GM21737 (cell line): ENCODE data around the gene SMOC2.

ENCODE experiments used
- ATAC-seq: cut with Tn5 transposase; IDR thresholded peaks from one replicate; pipeline ENCODE4 v1.9.1; 2021; ENCODE audit warnings: mild to moderate bottlenecking, moderate library complexity; ENCODE audit not compliant: unreplicated experiment

Gene SMOC2

DNA sequence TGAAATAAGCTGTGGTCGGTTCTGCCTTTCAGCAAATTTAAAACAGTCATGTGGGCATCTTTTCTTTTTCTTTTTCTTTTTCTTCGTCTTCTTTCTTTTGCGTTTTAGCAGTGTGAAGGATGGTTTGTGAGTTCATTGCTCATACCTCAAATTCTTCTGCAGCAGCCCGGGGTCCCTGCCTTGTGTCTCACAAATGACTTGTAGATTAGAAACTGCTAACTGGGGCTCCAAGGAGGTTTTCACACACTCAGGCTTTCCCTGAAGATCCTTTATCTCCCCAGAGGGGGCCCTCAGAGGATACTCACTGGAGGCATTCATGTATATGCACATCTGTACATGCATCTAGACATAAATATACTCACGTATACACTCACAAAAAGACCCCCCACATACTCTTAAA lies 1.7 kb downstream of the SMOC2 start:
- no peak for ATAC-seq

DNA sequence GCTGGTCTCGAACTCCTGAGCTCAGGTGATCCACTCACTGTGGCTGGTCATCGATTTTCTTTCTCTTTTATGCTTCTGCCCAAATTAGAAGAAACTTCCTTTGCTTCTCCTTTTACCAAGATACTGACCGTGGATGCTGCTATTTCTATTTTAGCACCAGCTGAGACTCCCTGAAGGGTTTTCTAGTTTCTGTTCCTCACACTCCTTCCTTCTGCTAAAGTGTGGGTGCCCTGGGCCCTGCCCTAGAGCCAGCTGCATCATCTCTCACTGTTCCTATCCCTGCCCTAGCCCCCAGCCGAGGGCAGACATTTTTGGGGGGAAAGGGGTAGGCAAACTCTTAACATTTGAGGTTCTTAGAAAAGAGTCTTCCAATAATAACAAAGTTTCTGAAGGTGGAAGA lies 6.3 kb downstream of the SMOC2 start:
- no peak for ATAC-seq

DNA sequence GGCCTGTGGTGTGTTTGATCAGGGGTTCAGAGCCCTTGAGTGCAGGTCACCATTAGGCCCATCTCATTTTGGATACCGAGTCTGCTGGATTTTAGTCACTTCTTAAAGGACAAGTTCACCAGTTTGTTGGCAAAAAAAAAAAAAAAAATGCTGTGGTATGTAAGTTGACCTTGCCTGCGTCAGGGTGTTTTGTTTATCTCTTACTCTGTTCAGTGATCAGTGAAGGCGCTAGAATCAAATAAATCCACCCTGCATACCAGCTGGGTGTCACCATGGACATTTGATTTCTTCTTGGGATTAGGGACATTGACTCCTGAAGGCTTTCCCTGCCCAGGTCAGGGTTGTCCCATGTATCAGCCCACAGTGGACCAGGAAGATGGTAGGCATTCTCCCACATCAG lies 6.7 kb downstream of the SMOC2 start:
- ATAC-seq = no peak

DNA sequence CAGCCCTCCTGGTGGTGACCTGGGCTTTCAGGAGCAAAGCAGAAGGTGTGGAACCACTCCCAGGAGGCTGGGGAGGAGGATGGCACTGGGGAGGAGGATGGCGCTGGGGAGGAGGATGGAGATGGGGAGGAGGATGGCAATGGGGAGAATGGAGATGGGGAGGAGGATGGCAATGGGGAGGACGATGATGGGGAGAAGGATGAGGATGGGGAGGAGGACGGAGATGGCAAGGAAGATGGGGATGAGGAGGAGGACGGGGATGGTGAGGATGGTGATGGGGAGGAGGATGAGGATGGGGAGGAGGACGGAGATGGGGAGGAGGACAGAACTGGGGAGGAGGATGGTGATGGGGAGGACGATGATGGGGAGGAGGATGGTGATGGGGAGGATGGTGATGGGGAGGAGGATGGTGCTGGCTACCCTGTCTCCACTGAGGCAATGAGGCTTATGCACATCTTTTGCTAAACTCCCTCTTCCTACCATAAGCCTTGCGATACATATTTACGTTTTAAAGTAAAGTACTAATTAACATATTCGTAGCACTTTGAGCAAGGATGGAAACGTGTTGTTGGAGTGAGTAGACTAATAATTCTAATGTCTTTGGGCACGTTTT lies 7.4 kb downstream of the SMOC2 start:
- no peak for ATAC-seq

DNA sequence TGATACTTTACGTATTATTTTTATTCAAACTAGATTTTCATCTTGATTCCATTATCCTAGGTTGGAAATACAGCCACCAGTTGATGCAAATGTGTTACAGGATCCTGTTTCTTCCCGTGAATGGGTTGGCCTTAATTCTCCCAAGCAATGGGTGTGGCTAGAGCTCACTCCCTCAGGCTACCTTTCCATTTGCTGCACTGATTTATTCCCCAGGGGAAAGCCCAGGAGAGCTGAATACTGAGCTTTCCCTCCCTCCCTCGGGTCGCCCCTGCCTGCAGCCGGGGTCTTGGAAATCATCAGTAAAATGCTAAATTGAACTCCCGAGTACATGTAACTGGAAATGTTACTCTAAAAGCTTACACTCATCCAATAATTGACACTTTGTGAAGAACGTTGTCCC lies 9.9 kb downstream of the SMOC2 start:
- no peak for ATAC-seq

DNA sequence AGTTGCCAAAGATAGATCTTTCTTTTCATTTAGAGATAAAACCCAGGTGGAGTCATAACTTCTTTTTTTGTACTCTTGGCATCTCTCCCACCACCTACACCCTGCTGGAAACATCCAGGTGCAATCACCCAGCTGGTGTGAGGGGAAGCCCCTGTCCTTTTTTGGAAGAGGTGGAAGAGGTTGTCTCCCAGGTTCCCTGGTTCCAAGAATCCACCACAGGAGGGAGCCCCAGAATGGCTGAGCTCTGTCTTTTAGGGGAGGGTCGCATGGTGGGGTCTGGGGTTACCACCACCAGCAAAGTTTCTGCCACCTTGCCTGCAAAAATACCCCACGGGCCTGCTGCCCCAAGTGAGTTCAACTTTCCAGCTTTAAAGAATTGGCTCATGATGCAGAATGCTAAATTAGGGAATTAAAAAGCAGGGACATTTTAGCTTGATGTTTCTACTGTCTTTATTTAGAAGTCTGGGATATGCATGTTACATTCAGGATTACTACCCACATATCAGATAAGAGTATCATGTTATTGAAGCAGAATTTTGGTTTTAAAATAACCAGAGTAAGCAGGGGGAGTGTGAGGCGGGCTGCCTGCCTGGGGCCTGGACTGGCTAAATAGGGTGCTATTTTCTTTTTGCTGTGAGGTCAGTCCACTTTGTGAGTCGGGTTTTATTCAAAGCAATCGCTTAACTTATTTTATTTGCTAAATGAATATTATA lies 11.0 kb downstream of the SMOC2 start:
- ATAC-seq = no peak

DNA sequence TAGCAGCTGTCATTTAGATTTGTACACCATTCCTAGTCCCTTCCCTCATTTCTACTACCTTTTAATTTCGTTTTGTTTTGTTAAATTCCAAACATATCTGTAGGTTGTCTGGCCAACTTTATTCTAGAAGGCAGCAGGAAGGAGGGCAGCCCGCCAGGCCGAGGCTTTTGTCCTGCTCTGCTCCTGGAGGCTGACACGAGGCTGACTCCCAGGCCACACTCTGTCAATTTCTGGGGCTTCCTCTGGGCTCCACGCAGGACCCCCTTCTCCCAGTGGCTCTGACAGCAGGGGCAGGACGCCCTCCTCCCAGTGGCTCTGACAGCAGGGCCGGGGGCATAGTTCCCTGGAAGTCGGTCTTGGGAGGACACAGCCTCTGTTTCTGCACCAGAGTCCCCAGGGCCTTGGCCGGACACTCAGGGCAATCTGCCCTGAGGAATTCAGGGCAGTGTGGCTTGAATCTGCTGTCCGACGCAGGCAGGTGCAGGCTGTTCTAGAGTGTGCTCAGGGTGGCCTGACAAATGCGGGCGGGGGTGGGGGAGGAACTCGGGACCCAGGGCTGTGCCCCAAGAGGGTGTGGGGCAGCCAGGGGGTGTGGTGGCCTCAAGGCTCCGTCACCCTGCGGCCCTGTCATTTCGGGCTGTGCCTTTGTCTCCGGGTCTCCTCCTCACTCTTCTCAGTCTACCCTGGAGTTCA lies 11.8 kb downstream of the SMOC2 start:
- no peak for ATAC-seq

DNA sequence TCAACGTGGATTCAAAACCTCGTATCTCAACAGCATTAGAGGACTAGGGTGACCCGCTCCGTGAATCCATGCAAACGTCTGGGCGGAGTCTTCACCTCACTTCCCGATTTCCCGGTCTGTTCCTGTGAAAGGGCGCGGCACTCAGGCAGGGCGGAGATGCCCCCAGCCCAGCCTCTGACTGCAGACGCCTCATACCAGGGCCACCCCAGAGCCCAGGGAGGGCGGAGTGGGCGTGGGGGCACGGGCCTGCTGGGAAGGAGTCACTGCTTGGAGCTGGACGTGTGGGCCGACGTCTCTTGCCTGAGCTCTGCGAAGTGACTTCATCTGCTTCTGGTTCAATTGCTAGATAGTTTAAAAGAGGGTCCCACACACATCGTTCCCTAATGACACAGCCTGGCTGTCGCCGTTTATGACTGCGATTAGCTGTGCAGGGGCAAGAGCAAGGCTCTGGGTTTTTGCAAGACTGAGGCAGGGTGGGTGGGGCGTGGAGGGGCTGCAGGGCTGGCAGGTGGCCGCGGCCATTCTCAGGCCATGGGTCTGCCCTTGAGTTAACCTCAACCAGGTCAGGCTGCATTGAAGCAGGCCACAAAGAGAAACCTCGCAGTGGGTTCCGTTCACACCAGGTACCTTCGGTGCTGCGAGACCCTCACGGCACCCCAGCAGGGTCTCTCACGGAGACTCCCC lies 15.0 kb downstream of the SMOC2 start:
- ATAC-seq = no peak

DNA sequence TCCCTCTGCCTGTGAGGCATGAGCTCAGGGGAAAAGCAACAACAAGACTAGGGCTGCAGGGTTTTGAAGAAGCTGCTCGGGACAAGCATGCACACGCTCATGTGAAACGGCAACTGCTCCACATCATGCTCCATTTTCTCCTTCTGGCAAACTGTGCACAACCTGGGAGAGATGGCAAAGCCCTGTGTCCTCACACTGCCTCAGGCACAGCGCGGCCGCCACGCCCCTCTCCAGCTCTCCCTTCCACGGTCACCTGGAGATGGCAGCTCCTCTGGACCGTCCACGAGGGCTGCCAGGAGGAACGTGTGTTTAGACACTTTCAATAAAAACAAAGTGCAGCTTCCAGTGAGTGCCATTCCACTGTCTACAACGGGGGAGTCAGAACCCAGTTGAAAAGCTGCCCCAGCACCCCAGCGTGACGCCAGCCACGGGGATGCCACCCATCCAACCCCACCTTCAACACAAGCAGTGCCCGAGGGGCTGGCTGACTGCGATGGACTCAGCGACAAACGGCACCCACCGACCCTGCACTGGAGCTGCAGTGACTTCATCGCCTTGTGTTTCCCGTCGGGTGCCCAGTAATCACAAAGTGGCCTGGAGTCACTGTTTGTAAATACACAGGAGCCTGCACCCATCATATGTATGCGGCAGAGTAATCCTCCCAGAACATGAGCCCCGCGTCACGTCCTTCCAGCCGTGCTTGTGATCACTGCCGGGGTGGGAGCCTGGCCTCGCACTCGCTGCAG lies 16.1 kb downstream of the SMOC2 start:
- ATAC-seq = no peak

DNA sequence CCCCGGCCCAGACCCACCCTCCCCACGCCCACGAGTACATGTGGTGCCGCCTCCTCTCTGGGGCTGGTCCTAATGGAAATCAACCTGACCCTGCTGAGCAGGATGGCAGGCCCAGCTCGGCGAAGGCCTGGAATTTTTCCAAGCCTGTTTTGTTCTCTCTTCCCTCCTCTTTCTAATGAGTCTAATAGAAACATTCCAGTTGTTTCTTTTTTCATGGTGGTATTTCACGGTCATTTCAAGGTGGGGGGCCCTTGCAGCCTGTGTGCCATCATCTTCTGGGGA lies 16.6 kb downstream of the SMOC2 start:
- ATAC-seq = no peak

DNA sequence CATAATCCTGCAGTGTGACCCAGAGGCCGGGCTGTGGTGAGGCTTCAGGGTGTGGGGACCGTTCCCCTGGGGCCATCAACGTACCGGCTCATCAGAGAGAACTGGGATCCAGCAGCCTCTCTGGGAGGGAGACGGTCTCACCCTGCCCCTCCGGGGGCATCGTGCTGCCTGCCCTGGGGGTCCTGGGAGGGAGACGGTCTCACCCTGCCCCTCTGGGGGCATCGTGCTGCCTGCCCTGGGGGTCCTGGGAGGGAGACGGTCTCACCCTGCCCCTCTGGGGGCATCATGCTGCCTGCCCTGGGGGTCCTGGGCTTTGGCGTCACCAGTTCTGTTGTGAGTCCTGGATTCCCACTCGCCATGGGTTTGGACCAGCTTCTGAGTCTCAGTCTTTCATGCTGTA lies 17.1 kb downstream of the SMOC2 start:
- ATAC-seq = no peak

DNA sequence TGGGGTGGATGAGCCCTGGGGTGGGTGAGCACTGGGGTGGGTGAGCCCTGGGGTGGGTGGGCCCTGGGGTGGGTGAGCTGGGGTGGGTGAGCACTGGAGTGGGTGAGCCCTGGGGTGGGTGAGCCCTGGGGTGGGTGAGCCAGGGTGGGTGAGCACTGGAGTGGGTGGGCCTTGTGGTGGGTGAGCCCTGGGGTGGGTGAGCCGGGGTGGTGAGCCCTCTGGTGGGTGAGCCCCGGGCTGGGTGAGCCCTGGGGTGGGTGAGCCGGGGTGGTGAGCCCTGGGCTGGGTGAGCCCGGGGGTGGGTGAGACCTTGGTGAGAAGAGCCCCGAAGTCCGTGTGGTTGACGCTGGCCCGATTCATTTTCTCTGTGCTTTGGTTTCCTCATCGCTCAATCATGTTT lies 18.6 kb downstream of the SMOC2 start:
- no peak for ATAC-seq

DNA sequence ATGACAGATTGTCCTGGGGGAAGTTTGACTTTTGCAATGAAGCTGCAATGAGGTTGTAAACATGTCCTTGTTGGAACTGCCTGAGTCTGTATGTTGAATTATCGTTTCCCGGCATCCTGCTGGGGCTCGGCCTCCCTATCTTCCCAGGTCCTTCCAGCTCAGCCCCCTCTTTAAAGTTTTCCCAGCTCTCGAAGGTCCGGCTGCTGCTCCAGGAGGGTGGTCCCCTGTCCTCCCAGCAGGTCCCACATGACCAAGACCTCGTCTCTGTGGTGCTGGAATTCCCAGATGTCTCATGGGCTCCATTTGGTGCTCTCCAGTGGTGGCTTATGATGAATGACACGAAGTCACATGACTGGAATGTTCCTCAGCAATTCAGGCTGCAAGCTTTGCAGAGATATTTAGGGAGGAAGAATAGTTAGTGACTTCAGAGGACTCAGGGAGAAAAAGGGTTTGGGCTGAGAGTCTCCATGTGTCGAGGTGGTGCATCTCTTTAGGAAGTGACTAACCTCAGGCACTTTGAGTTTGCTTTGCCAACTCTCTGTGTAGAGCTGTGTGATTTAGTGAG lies 21.4 kb downstream of the SMOC2 start:
- ATAC-seq = no peak

DNA sequence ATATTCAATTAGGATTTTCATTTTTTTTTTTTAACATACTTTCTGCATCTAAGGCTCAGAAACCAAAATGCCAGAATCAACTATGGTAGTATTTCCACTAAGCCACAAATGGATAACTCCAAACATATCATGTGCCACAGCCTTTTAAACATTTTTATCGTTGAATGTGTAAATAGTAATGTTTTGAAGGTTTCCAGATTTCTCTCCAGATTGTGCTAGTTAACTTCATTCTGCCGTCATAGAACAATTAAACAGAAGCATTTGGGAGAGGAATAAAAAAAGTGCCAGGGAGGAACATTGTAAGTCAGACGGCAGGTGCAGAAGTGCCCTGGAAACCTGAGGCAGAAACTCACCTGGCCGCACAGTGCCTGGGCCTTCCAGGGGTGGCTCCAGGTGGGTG lies 23.6 kb downstream of the SMOC2 start:
- no peak for ATAC-seq

DNA sequence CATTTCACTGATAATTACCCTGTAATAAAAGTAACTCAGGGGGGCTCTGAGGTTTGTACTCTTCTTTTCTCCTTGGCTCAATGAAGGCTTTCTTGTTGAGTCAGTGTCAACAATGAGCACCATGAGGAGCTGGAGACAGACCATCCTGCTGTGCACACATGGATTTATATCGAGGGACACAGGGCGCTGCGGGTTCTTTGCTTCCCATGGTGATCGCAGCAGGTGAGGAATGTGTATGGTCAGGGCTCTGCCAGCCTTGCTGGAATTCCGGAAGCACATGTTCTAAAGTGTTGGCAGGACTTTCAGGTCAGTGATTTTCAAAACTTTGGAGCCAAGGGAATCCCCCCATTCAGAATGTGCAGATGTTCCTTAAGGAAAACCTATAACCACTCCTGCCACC lies 27.1 kb downstream of the SMOC2 start:
- ATAC-seq = no peak

DNA sequence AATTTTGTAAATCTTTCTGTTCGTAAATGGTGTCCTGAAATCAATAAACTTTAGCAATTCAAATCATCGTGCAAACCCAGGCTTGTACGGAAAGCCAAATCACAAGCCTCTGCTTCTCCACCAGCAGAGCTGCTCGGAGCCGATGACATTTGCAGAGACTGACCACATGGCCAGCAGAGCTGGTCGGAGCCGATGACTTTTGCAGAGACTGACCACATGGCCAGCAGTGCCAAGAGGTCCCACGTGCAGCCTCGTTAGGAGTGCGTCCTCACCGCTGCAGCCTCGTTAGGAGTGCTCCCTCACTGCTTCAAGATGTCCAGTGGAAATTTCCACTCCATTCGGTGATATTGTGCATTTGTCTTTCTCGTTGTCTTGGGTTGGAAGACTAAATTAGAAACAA lies 28.5 kb downstream of the SMOC2 start:
- ATAC-seq = no peak

DNA sequence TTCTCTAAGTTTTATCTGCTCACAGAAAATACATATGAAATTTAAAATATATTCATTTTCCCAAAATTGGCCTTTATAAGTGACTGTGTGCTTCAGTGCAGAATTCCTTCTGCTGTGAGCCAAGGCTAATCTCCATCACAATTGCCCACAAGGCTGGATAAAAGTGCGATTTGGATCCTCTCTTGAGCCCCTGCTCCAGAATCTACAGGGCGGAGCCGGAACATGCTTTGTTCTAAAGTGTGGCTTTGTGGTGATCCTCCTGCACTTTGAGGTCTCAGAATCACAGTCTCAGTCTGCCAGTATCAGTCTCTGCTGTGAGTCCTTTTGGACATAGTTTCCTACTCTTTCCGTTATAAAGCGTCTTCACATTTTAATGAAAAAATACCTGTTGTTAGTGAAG lies 28.9 kb downstream of the SMOC2 start:
- no peak for ATAC-seq

DNA sequence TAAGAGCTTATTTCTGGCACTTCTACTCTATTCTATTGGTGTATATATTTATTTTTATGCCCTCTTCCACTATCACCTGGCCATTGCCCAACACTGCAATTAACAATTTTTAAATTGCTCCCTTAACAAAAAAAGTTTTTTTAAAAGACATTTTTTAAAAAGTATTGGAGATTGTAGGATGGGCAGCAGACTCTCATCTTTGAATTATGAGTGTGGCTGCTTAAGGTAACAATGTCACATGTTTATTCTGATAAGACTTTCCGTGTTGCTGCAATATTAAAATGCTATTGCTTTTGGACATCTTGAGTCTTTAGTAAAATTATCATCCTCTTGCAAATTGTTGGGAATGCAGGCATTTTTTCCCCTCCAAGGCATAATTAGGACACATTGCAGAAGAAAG lies 31.4 kb downstream of the SMOC2 start:
- no peak for ATAC-seq

DNA sequence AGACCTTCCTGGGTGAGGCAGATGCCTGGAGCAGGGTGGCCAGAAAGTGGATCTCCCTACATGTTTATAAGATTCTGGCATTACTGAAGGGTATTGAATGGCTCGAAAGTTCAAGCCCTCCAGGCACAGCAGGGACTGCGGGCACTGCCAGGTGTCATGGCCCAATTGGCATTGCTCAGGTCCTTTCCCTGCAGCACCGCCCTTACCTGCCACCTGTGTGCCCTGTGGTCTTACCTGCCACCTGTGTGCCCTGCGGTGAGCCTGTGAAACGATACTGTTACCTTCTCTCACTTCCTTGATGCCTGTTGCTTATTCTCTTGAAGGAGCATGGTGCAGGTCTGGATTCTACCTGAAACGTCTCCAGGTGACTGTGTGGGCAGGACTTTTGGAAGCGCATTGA lies 32.2 kb downstream of the SMOC2 start:
- no peak for ATAC-seq

DNA sequence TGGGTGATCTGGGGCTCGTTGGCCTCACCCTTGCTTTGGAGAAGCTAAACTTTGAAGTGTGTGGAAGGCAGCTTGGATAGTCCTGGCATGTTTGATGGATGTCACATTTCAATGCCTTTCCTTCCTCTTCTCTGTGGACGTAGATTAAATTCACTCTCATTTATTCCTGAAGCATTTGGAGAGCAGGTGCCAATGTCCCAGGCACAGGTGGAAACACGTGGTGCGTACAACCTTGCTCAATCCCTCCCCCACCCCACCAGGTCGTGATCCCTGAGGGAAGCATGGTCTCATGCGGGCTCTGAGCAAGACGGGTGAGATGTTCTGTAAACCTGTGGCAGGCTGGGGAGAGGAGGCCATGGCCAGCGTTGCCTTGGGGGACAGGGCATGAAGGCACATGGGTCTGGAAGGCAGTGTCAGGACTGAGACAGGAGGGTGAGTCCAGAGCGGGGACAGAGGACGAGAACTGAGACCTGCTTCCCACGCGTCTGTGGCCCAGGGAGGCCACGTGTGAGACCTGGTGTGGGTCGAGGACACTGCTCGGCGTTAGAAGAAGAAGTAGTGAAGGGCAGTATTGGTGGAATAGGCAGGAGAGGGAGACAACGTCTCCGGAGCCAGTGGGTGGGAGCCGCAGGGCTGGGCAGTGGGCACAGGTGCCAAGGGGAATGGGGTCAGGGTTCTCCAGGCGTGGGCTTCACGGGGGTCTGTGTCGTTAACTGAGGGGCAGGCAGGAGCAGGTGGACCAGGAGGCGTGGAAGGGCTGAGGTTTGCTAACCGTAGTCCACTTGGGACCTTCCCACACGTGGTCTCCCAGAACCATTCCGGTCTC lies 34.4 kb downstream of the SMOC2 start:
- ATAC-seq = no peak
